Right lobe of liver (tissue), 4 donors: Measurements from ENCODE around the gene SLC7A8.

Experiments
- POLR2A ChIP-seq: fragments of 450-650 bp; IDR thresholded peaks from one replicate; pipeline ENCODE4 v1.6.1; 2017; ENCODE audit warnings: antibody characterized with exemption, mild to moderate bottlenecking
- TF ChIP-seq, protein P1 (sequence below), 4 donors: fragments of 200-600 bp in 3 of 4; fragments of 450-650 bp in 1 of 4; IDR thresholded peaks; one replicate each; pipeline versions ENCODE4 v1.5.1 to v1.8.0; 2016 to 2022; ENCODE audit warnings: antibody characterized with exemption in 4 of 4, mild to moderate bottlenecking in 2 of 4
- donor health status: DM: no; HTN: no; CAD: no.
- donor health status: DM: no; HTN: no; CAD: no.
- donor health status: DM: no; HTN: yes; CAD: no.

DNA sequence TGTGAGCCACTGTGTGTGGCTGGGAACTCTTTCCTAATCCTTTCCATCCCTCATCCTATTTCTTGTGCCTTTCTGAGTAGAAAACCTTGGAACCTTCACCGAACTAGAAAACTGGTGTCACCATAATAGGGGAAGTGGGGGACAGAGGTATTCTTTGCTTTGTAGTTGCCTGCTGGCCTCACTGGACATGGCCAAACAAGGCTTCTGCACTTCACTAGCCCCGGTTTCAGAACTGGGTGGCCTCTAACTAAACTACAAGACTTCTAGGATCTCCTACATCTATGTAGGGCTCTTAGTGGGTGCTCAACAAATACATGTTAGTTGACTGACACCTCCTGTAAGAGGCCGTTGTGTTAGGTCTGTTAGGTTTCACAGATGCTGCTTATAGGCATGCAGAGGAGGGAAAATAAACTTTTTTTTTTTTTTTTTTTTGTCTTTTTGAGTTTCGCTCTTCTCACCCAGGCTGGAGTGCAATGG lies 78.1 kb downstream of the SLC7A8 start:
- no peak for TF ChIP-seq POLR2A
- TF ChIP-seq, protein P1, sequence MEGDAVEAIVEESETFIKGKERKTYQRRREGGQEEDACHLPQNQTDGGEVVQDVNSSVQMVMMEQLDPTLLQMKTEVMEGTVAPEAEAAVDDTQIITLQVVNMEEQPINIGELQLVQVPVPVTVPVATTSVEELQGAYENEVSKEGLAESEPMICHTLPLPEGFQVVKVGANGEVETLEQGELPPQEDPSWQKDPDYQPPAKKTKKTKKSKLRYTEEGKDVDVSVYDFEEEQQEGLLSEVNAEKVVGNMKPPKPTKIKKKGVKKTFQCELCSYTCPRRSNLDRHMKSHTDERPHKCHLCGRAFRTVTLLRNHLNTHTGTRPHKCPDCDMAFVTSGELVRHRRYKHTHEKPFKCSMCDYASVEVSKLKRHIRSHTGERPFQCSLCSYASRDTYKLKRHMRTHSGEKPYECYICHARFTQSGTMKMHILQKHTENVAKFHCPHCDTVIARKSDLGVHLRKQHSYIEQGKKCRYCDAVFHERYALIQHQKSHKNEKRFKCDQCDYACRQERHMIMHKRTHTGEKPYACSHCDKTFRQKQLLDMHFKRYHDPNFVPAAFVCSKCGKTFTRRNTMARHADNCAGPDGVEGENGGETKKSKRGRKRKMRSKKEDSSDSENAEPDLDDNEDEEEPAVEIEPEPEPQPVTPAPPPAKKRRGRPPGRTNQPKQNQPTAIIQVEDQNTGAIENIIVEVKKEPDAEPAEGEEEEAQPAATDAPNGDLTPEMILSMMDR (IDR thresholded peaks at IDR 0.05), result no peak
